HG02623 (cell line): ENCODE measurements around the gene FAF2.
"Not testable (repeated sequence)": the region's sequence is repeated elsewhere in the genome, so short reads cannot be mapped to it uniquely, and the experiment has no call there.

ENCODE experiments used
- ATAC-seq: cut with Tn5 transposase; IDR thresholded peaks from one replicate; pipeline ENCODE4 v1.9.1; 2021; ENCODE audit warnings: moderate library complexity; ENCODE audit not compliant: unreplicated experiment

Gene FAF2

GRCh38 chr5:176541338-176542134 lies 93.4 kb downstream of the FAF2 start:
- no peak for ATAC-seq

GRCh38 chr5:176542135-176542595 lies 94.0 kb downstream of the FAF2 start:
- no peak for ATAC-seq

DNA sequence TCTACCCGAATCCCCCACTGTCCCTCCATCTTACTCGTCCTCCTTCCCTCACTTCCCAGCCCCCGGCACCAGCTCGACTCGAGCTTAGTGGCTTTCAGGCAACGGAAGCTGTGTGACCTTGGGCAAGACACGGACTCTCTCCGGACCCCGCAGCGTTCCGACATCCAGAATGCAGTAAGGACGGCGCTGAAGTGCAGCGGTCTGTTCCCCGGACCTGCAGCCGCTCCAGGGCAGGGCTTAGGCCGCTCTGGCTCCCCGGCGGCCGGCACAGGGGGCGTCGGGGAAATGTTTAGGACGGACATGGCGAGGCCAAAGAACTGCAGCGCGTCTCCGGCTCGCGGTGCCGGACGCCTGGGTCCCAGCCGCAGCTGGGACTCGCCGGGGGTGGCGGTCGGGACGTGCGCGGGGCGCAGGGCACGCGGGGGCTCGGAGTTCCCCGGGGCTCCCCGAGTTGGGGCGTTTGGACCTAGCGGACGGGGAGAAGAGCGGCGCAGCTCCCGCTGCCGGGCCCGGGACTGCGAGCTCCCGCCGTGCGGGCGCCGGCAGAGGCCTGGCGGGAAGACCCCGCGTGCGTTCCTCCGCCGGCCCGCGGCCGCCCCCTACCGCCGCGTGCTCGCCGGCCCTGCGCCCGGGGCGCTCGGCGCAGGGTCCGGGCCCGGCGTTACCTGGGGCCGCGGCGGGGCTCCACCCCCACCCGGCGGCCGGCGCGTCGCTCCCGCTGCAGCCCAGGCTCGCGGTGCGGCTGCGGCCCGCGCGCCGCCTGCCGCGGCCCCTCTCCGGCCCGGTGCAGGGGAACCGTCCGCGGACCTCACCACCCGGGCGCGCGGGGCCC lies 94.6 kb downstream of the FAF2 start:
- peak; percentile 39 for ATAC-seq

DNA sequence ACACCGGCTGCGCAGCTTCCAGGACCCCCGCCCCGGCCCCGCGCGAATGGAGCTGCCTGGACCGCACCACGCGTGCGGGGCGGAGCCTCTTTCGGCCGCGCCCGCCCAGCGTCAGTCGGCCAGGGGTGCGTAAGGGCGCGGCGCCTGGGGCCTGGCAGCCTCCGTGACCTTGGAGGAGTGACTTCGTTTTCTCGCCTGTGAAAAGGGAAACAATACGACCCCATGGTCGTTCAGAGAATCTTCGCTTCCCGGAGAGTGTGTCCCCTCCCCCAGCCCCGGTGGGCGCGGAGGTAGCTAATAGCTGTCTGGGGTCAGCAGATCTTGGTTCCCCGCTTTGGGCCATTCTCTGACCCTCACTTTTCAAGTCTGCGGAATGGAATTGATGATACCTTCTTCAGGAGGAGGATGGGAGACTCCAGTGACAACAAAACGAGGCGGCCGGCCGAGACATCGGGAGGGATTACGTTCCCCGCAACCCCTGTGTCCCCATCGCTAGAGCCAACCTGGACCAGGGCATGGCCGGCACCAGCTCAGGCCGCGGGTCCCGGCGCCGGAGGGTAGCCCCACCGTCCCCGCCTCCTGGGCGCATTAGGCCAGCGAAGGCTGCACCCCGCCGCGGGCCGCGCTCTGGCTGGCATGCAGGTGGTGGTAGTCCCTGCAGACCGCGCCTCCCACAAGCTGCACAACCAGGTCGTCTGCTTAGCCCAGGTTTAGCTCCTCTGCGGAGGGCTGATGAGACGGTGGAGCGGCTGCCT lies 95.4 kb downstream of the FAF2 start:
- peak; percentile 62 for ATAC-seq

- ATAC-seq, result no peak
Measured at GRCh38 chr5:176545388-176545736, 97.2 kb downstream of the FAF2 start.

DNA sequence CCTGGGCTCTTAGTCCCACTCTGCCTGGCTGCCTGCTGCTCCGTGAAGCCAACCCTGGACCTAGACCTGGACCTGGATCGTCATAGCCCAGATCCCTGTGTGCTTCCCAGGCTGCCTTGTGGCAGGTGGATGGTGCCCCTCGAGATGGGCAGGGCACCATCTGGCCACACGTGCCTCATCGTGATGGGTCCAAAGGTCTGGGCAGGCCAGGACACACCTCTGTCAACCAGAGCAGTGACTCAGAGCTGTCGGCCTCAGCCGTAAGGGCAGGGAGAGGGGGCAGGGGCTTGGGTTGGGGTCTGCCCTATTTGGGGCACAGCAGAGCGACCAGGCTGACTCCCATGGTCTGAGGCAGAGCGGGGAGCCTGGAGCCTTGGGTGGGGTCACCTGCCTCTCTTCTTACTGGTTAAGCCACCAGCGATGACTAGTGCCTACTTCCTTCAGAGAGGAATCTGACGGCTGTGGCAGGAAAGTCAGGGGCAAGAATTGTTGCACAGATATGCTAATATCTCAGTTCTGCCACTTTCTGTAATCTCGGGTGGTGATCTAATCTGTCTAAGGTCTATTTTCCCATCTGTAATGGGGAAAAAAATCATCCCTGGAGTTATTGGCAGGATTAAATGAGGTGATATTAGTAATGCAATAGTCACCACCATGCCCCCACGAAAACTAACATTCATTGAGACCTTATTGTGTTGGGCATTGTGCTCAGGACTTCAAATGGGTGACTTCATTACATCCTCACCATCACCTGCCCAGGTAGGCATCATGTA lies 97.7 kb downstream of the FAF2 start:
- ATAC-seq, result no peak

DNA sequence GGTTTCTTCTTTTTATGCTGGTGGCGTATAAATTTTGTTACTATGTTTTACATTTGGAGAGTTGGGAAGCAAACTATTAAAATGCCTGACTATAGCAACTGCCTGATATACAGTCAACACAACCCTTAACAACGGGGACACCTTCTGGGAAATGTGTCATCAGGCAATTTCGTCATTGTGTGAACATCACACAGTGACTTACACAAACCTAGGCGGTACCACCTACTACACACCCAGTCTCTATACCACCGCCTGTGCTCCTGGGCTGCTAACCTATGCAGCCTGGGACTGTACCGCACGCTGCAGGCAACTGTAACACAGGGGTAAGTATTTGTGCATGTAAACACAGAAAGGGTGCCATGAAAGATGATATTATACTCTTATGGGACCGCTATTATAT lies 99.6 kb downstream of the FAF2 start:
- no peak for ATAC-seq

- ATAC-seq, result no peak
Measured at GRCh38 chr5:176548967-176549444, 100.8 kb downstream of the FAF2 start, which contains the start of gene CDHR2. Gene CDHR2 (plus strand): TSS chr5:176549342. CDS start chr5:176565353, 16,011 bp downstream.

DNA sequence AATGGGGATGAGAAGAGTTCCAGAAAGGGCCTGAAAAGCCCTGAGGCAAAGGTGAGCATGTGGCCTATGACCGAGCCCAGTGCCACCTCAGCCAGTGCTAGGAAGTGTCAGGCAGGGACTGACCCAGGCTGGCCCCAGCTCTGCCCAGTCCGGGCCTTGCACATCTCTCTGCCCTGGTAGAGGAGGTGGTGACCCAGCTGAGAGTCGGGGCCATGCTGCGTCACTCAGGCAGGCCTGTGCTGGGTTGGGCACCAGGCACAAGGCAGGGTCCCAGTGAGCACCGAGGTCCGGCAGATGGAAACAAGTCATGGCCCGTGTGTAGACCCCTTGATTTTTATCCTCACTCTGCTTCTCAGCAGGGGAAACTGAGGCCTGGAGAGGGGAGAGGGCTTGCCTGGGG lies 101.7 kb downstream of the FAF2 start:
- no peak for ATAC-seq

DNA sequence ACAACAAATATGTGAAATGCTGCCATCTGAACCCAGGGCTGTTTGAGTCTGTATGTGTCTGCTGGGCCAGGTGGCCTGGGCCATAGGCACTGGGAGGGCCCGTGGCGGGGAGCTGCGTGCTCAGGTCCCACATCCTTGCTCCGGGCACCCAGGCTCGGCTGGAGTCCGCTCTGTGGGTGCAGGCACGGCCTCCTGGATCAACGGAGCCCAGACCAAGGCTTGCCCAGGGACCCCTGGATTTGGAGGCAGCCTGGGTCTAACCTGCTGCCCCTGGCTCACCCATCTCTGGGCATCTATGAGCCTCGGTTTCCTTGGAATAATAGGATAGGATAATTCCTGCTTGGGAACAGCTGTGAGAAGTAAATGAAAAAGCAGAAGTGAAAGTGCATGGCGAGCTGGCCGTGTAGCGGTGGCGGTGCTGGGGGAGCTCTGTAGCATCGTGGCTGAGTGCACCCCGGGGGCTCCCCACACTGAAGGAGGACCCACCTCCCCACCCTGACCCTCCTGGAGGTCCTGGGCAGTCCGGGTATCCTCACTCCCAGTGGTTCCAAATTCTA lies 102.2 kb downstream of the FAF2 start:
- ATAC-seq, result no peak

- ATAC-seq, result not testable (repeated sequence)
Measured at GRCh38 chr5:176550937-176551336, 102.8 kb downstream of the FAF2 start.

- ATAC-seq, result no peak
Measured at GRCh38 chr5:176552332-176552869, 104.2 kb downstream of the FAF2 start.

DNA sequence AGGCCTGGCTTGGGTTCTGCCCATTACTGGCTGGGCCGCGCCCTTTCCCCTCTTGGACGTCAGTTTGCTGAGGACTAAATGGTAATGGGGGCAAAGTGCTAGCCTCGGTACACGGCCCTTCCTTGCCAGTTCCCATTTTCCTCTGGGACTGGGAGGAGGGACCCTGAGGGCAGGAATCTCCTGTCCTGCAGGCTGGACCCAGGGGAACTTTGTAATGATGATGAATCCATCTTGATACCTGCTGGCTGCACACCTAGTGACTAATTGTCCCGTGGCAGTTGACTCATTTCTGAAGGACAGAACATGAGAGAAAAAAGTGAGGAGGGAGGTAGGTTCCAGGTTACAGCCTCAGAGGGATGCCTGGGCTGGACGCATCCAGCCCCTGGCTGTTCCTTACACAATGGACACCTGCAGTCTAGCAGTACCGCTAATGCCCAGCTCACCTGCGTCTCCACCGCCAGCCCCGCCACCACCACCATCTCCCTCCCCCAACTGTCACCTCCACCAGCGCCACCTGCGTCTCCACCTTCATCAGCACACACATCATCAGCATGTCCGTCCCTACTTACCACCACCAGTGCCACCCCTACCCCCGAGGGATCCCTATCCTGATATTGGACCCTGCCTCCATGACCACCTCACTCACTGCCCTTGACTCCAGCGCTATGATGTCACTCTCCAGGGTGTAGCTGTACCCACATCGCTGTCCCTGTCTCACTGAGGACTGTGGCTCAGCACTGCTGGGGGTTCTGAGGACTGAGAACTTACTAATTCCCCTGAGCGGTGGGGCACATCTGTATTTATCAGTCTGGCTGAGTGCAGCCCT lies 105.3 kb downstream of the FAF2 start:
- no peak for ATAC-seq

GRCh38 chr5:176557846-176558245 lies 109.7 kb downstream of the FAF2 start:
- no peak for ATAC-seq
